COLO668 (cell line): ENCODE data around the gene CYTH1.
A peak's percentile ranks its signal among the peaks of the same experiment; 100 is the strongest.
"Not testable (repeated sequence)": the region's sequence is repeated elsewhere in the genome, so short reads cannot be mapped to it uniquely, and the experiment has no call there.

ENCODE experiments used
- DNase-seq: peaks from one replicate; lab custom pipeline; 2025; ENCODE audit not compliant: unreplicated experiment; lab: John Stamatoyannopoulos, UW

The CYTH1 gene

GRCh38 chr17:78764871-78765270, 17.2 kb downstream of the CYTH1 start:
- no peak for DNase-seq

DNA sequence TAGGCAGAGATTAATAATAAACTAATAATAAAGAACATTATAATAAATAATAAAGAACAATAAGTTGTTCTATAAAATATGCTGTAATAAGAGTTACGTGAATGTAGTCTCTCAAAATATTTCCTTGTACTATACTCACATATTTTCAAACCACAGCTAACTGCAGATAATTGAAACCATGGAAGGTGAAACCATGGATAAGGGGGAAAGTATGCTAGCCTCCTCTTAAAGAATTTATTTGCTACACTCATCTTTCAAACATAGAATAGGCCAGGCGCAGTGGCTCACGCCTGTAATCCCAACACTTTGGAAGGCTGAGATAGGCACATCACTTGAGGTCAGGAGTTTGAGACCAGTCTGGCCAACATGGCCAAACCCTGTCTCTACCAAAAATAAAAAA, 18.5 kb downstream of the CYTH1 start:
- DNase-seq = no peak

GRCh38 chr17:78761789-78762406, 20.2 kb downstream of the CYTH1 start:
- no peak for DNase-seq

DNA sequence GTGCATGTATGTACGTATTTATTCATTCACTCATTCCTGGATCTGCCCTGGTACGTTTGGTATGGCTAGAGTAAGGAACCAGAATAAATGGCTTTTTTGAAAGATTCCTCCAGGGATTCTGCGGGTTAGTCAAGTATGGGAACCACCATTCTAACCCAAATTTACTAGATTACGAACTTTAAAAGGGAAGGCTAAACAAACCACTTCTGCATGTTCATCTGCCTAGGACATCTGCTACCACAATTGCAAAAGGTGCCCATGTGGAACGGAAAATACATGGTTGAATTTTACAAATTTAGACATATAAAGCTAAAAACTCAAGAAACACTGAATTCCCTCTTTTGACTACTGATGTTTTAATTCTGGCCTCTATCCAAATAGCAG, 22.1 kb downstream of the CYTH1 start:
- DNase-seq = no peak

GRCh38 chr17:78759203-78759968, 22.7 kb downstream of the CYTH1 start:
- DNase-seq = peak; percentile 67

- no peak for DNase-seq
Observed at GRCh38 chr17:78753316-78754250, 28.5 kb downstream of the CYTH1 start.

DNA sequence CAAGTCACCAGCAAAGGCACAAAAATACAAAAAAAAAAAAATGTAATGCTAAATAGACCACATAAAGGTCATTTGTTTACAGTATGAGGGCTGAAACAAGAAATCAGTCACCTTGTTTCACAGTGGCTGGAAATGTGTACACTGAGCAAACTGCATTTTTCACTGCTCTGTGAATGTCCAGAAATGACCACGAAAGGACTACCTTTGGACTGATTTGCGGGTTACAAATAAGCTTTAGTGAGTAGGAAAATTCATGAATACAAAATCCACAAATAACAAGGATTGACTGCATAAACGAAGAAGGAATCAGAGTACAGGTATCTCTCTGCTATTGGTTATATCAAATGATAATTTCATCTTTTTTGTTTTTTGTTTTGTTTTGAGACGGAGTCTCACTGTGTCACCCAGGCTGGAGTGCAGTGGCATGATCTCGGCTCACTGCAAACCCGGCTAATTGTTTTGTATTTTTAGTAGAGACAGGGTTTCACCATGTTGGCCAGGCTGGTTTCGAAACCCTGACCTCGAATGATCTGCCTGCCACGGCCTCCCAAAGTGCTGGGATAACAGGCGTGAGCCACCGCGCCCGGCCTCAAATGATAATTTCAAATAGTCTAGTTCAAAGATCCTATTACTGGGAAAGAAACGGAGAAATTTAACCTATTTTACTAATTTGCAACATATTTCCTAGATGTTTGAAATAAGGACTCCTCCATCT, 30.5 kb downstream of the CYTH1 start:
- DNase-seq = no peak

DNA sequence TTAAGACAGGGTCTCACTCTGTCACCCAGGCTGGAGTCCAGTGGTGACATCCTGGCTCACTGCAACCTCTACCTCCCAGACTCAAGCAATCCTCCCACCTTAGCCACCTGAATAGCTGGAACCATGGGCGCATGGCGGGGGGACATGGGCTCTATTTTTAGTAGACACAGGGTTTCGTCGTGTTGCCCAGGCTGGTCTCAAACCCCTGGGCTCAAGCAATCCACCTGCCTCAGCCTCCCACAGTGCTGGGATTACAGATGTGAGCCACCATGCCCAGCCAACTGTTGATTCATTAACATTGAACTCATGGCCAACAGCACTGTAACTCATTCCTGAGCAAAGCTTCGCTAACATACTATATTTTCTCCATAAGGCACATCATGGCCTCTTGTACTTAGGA, 31.1 kb downstream of the CYTH1 start:
- not testable (repeated sequence) for DNase-seq

DNA sequence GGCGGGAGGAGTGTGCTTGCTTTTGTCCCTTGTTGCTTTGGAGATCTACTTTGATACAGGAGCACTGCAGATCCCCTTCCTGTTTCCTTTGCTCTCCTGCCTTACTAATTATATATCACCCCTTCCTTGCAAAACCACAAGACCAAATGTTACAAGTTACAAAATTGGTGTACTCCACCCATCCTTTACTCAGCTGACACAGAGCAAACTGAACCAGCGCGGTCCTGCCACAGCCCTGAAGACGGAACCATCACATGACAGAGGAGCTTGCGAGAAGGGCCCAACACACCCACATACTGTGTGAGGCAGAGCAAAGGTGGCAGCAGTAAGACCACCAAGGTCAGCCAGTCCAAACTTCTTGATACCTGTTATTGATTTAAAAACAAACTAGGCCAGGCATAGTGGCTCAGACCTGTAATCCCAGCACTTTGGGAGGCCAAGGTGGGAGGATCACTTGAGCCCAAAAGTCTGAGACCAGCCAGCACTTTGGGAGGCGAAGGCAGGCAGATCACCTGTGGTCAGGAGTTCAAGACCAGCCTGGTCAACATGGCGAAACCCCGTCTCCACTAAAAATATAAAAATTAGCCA, 33.2 kb downstream of the CYTH1 start:
- DNase-seq = peak; percentile 3

DNA sequence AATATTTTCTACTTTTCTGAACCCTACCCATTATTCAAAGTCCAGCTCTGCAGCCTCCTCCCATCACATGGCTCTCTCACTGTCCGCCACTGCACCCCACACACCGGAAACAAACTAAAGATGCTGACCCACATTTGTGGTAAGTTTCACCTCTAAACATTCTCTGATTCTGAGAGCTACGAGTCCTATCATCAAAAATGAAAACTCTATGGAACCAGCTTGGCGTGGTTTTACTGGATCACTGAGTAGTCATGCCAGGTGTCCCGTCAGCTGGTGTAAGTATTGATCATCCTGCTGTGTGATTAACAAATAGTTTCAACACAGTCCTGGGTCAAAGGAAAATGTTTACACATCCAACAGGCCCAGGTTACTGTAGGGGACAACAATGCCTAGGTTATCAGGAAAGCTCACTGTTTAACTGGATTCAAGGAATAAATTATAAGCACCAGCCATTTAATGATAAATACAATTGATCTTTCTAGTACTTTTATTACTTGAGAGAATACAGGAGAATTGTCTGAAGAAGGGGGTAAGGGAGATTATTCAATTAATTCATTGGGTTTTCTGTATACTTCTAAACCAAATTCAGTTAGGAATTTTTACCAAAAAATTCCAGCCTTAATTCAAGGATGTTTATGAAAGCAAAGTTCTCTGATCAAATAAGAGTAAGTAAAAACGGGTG, 33.9 kb downstream of the CYTH1 start:
- DNase-seq = peak; percentile 8

GRCh38 chr17:78747488-78747887, 34.6 kb downstream of the CYTH1 start:
- no peak for DNase-seq

- no peak for DNase-seq
Observed at GRCh38 chr17:78746949-78747269, 35.2 kb downstream of the CYTH1 start.

DNA sequence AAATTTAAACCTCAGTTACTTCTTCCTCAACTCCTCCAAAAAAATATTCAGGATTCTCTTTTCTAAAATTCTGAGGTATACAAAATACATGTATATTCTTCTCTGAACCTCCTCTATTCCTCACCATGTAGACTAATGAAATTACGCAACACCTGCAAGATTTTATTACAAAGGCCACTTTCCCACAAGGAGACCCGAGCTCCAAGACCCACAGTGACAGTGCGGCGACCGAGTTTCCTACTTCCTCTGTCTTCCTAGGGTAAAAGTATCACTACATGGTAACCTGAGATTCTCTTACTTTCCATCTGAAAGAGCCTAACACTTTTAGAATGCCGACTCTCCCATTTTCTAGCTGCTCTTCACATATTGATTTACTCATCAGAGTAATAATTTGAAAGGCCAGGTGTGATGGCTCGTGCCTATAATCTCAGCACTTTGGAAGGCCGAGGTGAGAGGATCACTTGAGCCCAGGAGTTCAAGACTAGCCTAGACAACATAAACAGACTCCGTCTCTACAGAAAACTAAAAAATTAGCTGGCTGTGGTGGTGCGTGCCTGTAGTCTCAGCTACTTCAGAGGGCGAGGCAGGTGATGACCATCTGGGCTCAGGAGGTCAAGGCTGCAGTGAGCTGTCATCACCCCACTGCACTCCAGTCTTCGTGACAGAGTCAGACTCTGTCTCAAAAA, 35.7 kb downstream of the CYTH1 start:
- no peak for DNase-seq

- DNase-seq = no peak
Observed at GRCh38 chr17:78745407-78746088, 36.5 kb downstream of the CYTH1 start.

GRCh38 chr17:78742901-78743300, 39.2 kb downstream of the CYTH1 start:
- DNase-seq = no peak

DNA sequence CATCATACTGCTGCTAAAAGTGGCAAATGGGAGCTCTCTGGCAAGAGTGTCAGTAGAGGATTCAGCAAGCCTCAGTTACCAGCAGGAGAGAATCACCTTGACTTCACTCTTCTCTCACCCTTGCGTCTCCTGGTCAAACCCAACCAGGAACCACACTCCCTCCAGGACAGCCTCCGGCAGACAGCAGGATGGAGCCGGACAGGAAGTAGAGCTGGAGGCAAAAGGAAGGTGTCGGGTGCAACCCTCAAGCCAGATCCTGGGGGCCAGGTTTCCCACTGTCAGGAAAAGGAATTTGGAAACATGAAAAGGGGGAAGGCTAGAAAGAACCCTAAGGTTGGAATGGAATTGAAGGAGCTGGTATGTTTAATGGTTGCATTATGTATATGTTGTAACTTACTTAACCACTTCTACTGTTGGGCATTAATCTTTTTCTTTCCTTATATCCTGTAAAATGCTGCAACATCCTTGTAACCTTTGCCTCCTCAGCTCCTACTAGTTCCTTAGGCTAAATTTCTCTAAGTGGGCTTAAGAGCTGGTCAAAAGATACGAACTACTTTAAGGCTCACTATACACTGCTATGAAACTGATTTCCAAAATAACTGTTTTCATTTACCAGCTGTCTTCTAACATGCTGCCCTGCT, 40.3 kb downstream of the CYTH1 start:
- DNase-seq = no peak

DNA sequence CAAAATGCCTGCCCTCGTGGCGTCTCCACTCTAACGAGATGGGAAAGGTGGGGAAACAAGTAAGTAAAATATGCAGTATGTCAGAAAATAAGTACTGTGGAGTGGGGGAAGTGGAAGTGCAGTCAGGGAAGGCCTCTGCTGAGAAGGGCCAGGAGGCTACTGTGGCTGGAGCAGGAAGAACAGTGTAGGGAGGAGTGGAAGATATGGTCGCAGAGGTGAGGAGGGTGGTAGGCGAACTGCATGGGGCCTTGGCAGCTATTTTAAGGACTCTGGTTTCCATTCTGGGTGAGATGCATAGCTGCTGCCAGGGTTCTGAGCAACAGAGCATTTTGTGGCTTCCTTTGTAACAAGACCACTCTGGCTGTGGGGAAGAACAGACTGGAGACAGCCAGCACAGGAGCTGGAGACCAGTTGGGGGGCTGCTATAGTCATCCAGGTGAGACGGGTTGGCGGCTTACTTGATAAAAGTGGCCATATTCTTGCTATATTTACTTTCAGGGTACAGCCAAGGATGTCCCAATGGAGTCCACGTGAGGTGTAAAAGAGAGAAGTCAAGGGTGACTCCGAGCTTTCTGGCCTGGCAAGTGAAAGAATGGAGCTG, 42.6 kb downstream of the CYTH1 start:
- DNase-seq = no peak

- DNase-seq = no peak
Observed at GRCh38 chr17:78738698-78739097, 43.4 kb downstream of the CYTH1 start.
